Central memory CD8-positive, alpha-beta T cell (primary cell): ENCODE data around the gene ADGRA1.

Source experiments
- ATAC-seq: fragments of 150-1000 bp; cut with Tn5 transposase; replicated peaks from 2 replicates; pipeline ENCODE4 v1.10.0; 2022; ENCODE audit warnings: mild to moderate bottlenecking, moderate FRiP score, moderate number of reproducible peaks; ENCODE audit not compliant: poor library complexity, severe bottlenecking; ENCODE audit errors: extremely low read depth
- DNase-seq, 2 donors: peaks; one replicate each; pipeline ENCODE4 v3.0.0; 2021; ENCODE audit warnings: low spot score in 2 of 2
- H3K27ac Mint-ChIP-seq: one replicate; pipeline ENCODE4 v1.8.0; 2022; ENCODE audit warnings: low read depth, mild to moderate bottlenecking, moderate library complexity, mixed read lengths
- H3K27me3 Mint-ChIP-seq: one replicate; pipeline ENCODE4 v1.8.0; 2022; ENCODE audit warnings: mixed read lengths
- H3K36me3 Mint-ChIP-seq: one replicate; pipeline ENCODE4 v1.8.0; 2022; ENCODE audit warnings: mild to moderate bottlenecking, moderate library complexity, mixed read lengths; ENCODE audit not compliant: insufficient read depth
- H3K4me1 Mint-ChIP-seq: one replicate; pipeline ENCODE4 v1.8.0; 2022; ENCODE audit warnings: mixed read lengths
- H3K4me3 Mint-ChIP-seq: one replicate; pipeline ENCODE4 v1.8.0; 2022; ENCODE audit warnings: mild to moderate bottlenecking, moderate library complexity, mixed read lengths
- H3K9me3 Mint-ChIP-seq: one replicate; pipeline ENCODE4 v1.8.0; 2022; ENCODE audit warnings: mixed read lengths

The ADGRA1 gene

GRCh38 chr10:133126431-133127290 lies 38.9 kb downstream of the ADGRA1 start:
- Mint-ChIP-seq H3K4me3 (no peak overlapping the region), H3K27ac (no peak overlapping the region)
- no peak for ATAC-seq

DNA sequence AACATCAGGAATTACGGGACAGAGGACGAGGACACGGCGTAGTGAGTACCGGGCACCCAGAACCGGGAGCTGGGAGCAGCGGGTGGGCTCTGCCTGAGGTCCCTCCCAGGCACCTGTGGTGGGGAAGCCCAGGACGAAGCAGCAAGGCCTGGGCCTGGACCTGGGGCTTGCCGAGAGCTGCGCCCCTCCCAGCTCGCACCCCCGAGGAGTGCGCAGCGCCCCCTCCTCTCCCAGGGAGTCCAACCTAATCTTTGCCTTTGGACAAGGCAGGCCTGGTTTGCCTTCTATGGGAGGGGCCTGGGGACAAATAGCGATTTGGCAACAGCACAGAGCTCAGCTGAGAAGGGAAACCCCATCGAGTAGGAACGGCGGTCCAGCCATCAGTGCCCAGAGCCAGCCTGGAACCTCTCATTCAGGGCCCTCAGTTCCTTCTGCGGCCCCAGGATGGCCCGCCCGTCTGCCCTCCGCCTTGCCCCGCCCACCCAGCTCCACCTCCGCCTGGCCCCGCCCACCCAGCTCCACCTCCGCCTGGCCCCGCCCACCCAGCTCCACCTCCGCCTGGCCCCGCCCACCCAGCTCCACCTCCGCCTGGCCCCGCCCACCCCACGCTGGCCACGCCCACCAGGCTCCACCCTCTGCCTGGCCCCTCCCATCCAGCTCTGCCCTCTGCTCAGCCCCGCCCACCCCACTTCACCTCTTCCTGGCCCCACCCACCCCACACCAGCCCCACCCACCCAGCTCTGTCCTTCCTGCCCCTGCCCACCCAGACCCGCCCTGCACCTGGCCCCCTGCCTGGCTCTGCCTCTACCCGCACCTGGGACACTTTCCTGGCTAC lies 39.8 kb downstream of the ADGRA1 start:
- Mint-ChIP-seq H3K36me3 (peaks cover 4% of the 10 kb centered on the region), H3K27ac (no peak overlapping the region), H3K27me3 (peaks cover 9% of the 10 kb centered on the region), H3K9me3 (no peaks in the 10 kb centered on the region), H3K4me3 (no peak overlapping the region), H3K4me1 (peaks cover 7% of the 10 kb centered on the region)
- DNase-seq (no peak), ATAC-seq (no peak)

More at GRCh38 chr10:133126431-133127290, 38.9 kb downstream of the ADGRA1 start:
- H3K27me3 Mint-ChIP-seq: peaks cover 9% of the 10 kb centered on the region
- no peaks in the 10 kb centered on the region for H3K9me3 Mint-ChIP-seq
- peaks cover 7% of the 10 kb centered on the region for H3K4me1 Mint-ChIP-seq
- H3K36me3 Mint-ChIP-seq: peaks cover 4% of the 10 kb centered on the region
- no peak for DNase-seq

GRCh38 chr10:133128126-133129070 lies 40.7 kb downstream of the ADGRA1 start:
- H3K36me3 Mint-ChIP-seq: peaks cover 2% of the 10 kb centered on the region
- H3K4me3 Mint-ChIP-seq: no peak overlapping the region
- no peak overlapping the region for H3K27ac Mint-ChIP-seq
- peaks cover 9% of the 10 kb centered on the region for H3K27me3 Mint-ChIP-seq
- H3K9me3 Mint-ChIP-seq: no peaks in the 10 kb centered on the region
- H3K4me1 Mint-ChIP-seq: no peaks in the 10 kb centered on the region
- ATAC-seq (no peak), DNase-seq (no peak)

DNA sequence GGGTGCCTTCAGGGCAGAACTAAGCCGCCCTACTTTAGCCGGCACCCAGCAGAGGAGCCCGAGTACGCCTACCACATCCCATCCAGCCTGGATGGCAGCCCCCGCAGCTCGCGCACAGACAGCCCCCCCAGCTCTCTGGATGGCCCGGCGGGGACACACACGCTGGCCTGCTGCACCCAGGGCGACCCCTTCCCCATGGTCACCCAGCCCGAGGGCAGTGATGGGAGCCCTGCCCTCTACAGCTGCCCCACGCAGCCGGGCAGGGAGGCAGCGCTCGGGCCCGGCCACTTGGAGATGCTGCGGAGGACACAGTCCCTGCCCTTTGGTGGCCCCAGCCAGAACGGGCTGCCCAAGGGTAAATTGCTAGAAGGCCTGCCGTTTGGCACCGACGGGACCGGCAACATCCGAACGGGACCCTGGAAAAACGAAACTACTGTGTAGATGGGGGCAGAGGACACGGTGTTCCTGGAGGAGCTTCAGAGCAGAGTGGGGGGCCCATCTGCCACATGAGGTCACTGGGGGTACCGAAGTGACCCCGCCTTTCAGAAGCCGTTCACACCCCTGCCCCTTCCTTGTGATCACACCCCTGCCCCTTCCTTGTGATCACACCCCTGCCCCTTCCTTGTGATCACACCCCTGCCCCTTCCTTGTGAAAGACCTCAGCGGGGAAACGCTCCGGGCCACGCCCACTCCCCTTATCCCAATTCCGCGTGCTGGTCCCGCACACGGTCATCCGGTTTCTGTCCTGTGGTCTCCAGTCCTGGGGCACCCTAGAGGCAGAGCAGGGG lies 41.5 kb downstream of the ADGRA1 start:
- ATAC-seq (no peak), DNase-seq (no peak)
- peaks cover 2% of the 10 kb centered on the region for H3K36me3 Mint-ChIP-seq
- H3K4me1 Mint-ChIP-seq: no peaks in the 10 kb centered on the region
- H3K4me3 Mint-ChIP-seq: no peak overlapping the region
- H3K27me3 Mint-ChIP-seq: peaks cover 9% of the 10 kb centered on the region
- H3K27ac Mint-ChIP-seq: no peak overlapping the region
- no peaks in the 10 kb centered on the region for H3K9me3 Mint-ChIP-seq

- peaks cover 4% of the 10 kb centered on the region for H3K27me3 Mint-ChIP-seq
- no peaks in the 10 kb centered on the region for H3K9me3 Mint-ChIP-seq
- ATAC-seq (no peak), DNase-seq (no peak)
- no peaks in the 10 kb centered on the region for H3K4me1 Mint-ChIP-seq
- no peak overlapping the region for H3K4me3 Mint-ChIP-seq
- no peak overlapping the region for H3K27ac Mint-ChIP-seq
- peaks cover 2% of the 10 kb centered on the region for H3K36me3 Mint-ChIP-seq
These were observed 42.3 kb downstream of the ADGRA1 start for GRCh38 chr10:133129859-133130495.

GRCh38 chr10:133130602-133131001 lies 42.9 kb downstream of the ADGRA1 start:
- peaks cover 2% of the 10 kb centered on the region for H3K36me3 Mint-ChIP-seq

GRCh38 chr10:133131053-133131452 lies 43.3 kb downstream of the ADGRA1 start:
- peaks cover 2% of the 10 kb centered on the region for H3K36me3 Mint-ChIP-seq
- H3K9me3 Mint-ChIP-seq: no peaks in the 10 kb centered on the region
- ATAC-seq (no peak), DNase-seq (no peak)
- H3K4me3 Mint-ChIP-seq: no peak overlapping the region
- H3K4me1 Mint-ChIP-seq: no peaks in the 10 kb centered on the region
- H3K27ac Mint-ChIP-seq: no peak overlapping the region
- no peaks in the 10 kb centered on the region for H3K27me3 Mint-ChIP-seq

More at GRCh38 chr10:133130602-133131001, 42.9 kb downstream of the ADGRA1 start:
- no peak overlapping the region for H3K4me3 Mint-ChIP-seq
- ATAC-seq: no peak
- no peaks in the 10 kb centered on the region for H3K27me3 Mint-ChIP-seq
- H3K9me3 Mint-ChIP-seq: no peaks in the 10 kb centered on the region
- H3K27ac Mint-ChIP-seq: no peak overlapping the region
- H3K4me1 Mint-ChIP-seq: no peaks in the 10 kb centered on the region
- DNase-seq: no peak

- no peaks in the 10 kb centered on the region for H3K27me3 Mint-ChIP-seq
- no peak for ATAC-seq
- no peaks in the 10 kb centered on the region for H3K4me1 Mint-ChIP-seq
- no peaks in the 10 kb centered on the region for H3K9me3 Mint-ChIP-seq
- no peak for DNase-seq
- H3K36me3 Mint-ChIP-seq: no peaks in the 10 kb centered on the region
- no peak overlapping the region for H3K4me3 Mint-ChIP-seq
- H3K27ac Mint-ChIP-seq: no peak overlapping the region
These were observed 44.2 kb downstream of the ADGRA1 start for GRCh38 chr10:133131734-133132472.

DNA sequence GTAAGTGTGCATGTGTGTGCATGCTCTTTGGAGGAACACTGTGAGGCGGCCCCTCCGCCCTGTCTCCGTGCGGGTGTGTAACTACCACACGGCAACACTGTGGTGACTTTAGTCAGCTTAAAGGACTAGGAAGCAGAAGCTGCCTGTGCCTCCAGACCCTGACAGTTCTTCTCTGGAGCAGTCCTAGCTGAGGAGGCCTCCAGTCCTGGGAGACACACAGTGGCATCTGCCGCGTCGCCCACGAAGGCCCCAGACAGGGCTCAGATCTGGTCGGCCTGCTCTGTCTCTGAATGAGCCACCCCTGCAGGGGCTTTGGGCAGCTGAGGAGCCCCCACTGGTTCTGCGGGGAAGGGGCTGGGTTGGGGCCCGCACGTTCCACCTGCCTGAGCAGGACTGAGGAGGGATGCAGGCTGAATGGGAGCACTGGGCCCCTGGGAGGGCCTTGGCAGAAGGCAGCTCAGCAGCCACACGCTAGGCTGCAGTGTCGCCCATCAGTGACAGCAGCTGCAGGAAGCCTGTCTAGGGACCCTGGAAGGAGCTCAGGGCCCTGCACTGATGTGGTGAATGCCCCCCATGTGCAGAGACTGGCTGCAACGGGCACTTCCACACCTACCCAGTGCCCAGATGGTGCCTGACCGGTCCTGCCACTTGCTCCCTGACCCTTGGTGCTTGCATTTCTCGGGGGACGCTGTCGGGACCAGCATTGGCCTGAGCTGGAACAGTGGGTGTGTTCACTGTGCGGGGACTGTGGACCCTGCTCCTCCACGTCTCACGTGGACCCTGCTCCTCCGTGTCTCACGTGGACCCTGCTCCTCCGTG lies 45.0 kb downstream of the ADGRA1 start:
- ATAC-seq (no peak), DNase-seq (no peak)
- H3K4me3 Mint-ChIP-seq: no peak overlapping the region
- H3K36me3 Mint-ChIP-seq: no peaks in the 10 kb centered on the region
- no peaks in the 10 kb centered on the region for H3K27me3 Mint-ChIP-seq
- no peaks in the 10 kb centered on the region for H3K9me3 Mint-ChIP-seq
- no peak overlapping the region for H3K27ac Mint-ChIP-seq
- H3K4me1 Mint-ChIP-seq: no peaks in the 10 kb centered on the region

- no peak overlapping the region for H3K4me3 Mint-ChIP-seq
- H3K36me3 Mint-ChIP-seq: no peaks in the 10 kb centered on the region
- H3K27me3 Mint-ChIP-seq: no peaks in the 10 kb centered on the region
- DNase-seq: no peak
- no peak overlapping the region for H3K27ac Mint-ChIP-seq
- no peak for ATAC-seq
- no peaks in the 10 kb centered on the region for H3K9me3 Mint-ChIP-seq
- no peaks in the 10 kb centered on the region for H3K4me1 Mint-ChIP-seq
These were observed 45.9 kb downstream of the ADGRA1 start for GRCh38 chr10:133133471-133134231.
